WTC11 (cell line): ENCODE measurements around the gene DMP1. TPM values are rescaled to one million over a fixed set of nuclear protein-coding genes. Genes with fewer than 3 reads are reported as not detected.

ENCODE experiments used
- ATAC-seq: fragments of 200-7000 bp; cut with Tn5 transposase; 2 replicates; pipeline ENCODE4 v1.10.0; 2021; ENCODE audit warnings: mild to moderate bottlenecking, moderate library complexity
- CTCF ChIA-PET: fragments of 300-600 bp; sonication (Branson Sonifier 250); formaldehyde crosslinking; loops from one replicate; lab custom pipeline; 2021; ENCODE audit warnings: antibody characterized with exemption; lab: Charles Lee
- POLR2A ChIA-PET: fragments of 350-600 bp; sonication (Branson Sonifier 250); formaldehyde crosslinking; loops from one replicate; lab custom pipeline; 2021; ENCODE audit warnings: antibody characterized with exemption; lab: Charles Lee
- DNase-seq: peaks from one replicate; pipeline ENCODE4 v3.0.0; 2021; ENCODE audit warnings: low spot score
- H3K27ac Mint-ChIP-seq: 2 replicates; pipeline ENCODE4 v1.8.0; 2021; ENCODE audit warnings: mixed read lengths
- H3K27me3 Mint-ChIP-seq: 2 replicates; pipeline ENCODE4 v1.8.0; 2021; ENCODE audit warnings: low read depth, mild to moderate bottlenecking, moderate library complexity, mixed read lengths
- H3K36me3 Mint-ChIP-seq: 2 replicates; pipeline ENCODE4 v1.8.0; 2021; ENCODE audit warnings: mixed read lengths
- H3K4me1 Mint-ChIP-seq: 2 replicates; pipeline ENCODE4 v1.8.0; 2022; ENCODE audit warnings: mixed read lengths
- H3K4me3 Mint-ChIP-seq: 2 replicates; pipeline ENCODE4 v1.8.0; 2021; ENCODE audit warnings: mild to moderate bottlenecking, moderate library complexity, mixed read lengths
- H3K9me3 Mint-ChIP-seq: 2 replicates; pipeline ENCODE4 v1.8.0; 2021; ENCODE audit warnings: mixed read lengths
- ATF1 ChIP-seq: sonication (generic); formaldehyde crosslinking; IDR thresholded peaks from 2 replicates; pipeline ENCODE4 v1.8.1; 2023; ENCODE audit warnings: mild to moderate bottlenecking, moderate library complexity, missing genetic modification reagents
- CBFB ChIP-seq: sonication (generic); formaldehyde crosslinking; IDR thresholded peaks from 2 replicates; pipeline ENCODE4 v1.8.1; 2022; ENCODE audit warnings: mild to moderate bottlenecking, low read depth, missing genetic modification reagents
- E2F1 ChIP-seq: sonication (generic); formaldehyde crosslinking; IDR thresholded peaks from 2 replicates; pipeline ENCODE4 v1.8.0; 2022; ENCODE audit warnings: mild to moderate bottlenecking, missing genetic modification reagents
- ELF4 ChIP-seq: sonication (generic); formaldehyde crosslinking; IDR thresholded peaks from 2 replicates; pipeline ENCODE4 v1.8.1; 2022; ENCODE audit warnings: low read depth, mild to moderate bottlenecking, moderate library complexity, missing genetic modification reagents
- ESRRA ChIP-seq: sonication (generic); formaldehyde crosslinking; IDR thresholded peaks from 2 replicates; pipeline ENCODE4 v1.8.1; 2022; ENCODE audit warnings: mild to moderate bottlenecking, missing genetic modification reagents, borderline replicate concordance
- ETV6 ChIP-seq: sonication (generic); formaldehyde crosslinking; IDR thresholded peaks from 2 replicates; pipeline ENCODE4 v1.8.1; 2022; ENCODE audit warnings: mild to moderate bottlenecking, missing genetic modification reagents
- GABPB1 ChIP-seq: sonication (generic); formaldehyde crosslinking; IDR thresholded peaks from 2 replicates; pipeline ENCODE4 v1.8.1; 2023; ENCODE audit warnings: mild to moderate bottlenecking, missing genetic modification reagents
- HMGA2 ChIP-seq: fragments of 250-450 bp; sonication (Bioruptor Pico); IDR thresholded peaks from 2 replicates; pipeline ENCODE4 v1.4.0; 2021; ENCODE audit warnings: mild to moderate bottlenecking, moderate library complexity
- HMGXB4 ChIP-seq: sonication (generic); formaldehyde crosslinking; IDR thresholded peaks from 2 replicates; pipeline ENCODE4 v1.8.1; 2023; ENCODE audit warnings: mild to moderate bottlenecking, moderate library complexity, missing genetic modification reagents
- JAZF1 ChIP-seq: fragments of 250-450 bp; sonication (Bioruptor Pico); IDR thresholded peaks from 2 replicates; pipeline ENCODE4 v1.9.0; 2021; ENCODE audit warnings: moderate library complexity, mild to moderate bottlenecking, inconsistent platforms
- KAT7 ChIP-seq: sonication (generic); formaldehyde crosslinking; IDR thresholded peaks from 2 replicates; pipeline ENCODE4 v1.8.1; 2023; ENCODE audit warnings: missing genetic modification reagents, mild to moderate bottlenecking, borderline replicate concordance
- MXD4 ChIP-seq: fragments of 250-450 bp; sonication (Bioruptor Pico); IDR thresholded peaks from 2 replicates; pipeline ENCODE4 v1.8.0; 2021; ENCODE audit warnings: mild to moderate bottlenecking, moderate library complexity, borderline replicate concordance
- MYBL2 ChIP-seq: sonication (generic); formaldehyde crosslinking; IDR thresholded peaks from 2 replicates; pipeline ENCODE4 v1.8.1; 2023; ENCODE audit warnings: mild to moderate bottlenecking, moderate library complexity, missing genetic modification reagents
- NFATC4 ChIP-seq: fragments of 250-450 bp; sonication (Bioruptor Pico); IDR thresholded peaks from 2 replicates; pipeline ENCODE4 v1.9.0; 2021; ENCODE audit warnings: mild to moderate bottlenecking
- OVOL2 ChIP-seq: fragments of 250-450 bp; sonication (Bioruptor Pico); IDR thresholded peaks from 2 replicates; pipeline ENCODE4 v1.9.0; 2021; ENCODE audit warnings: mild to moderate bottlenecking, borderline replicate concordance
- SP1 ChIP-seq: sonication (generic); formaldehyde crosslinking; conservative IDR thresholded peaks from 2 replicates; pipeline ENCODE4 v1.8.1; 2022; ENCODE audit warnings: missing genetic modification reagents
- TEAD1 ChIP-seq: sonication (generic); formaldehyde crosslinking; IDR thresholded peaks from 2 replicates; pipeline ENCODE4 v1.8.0; 2022; ENCODE audit warnings: mild to moderate bottlenecking, missing genetic modification reagents
- ZNF219 ChIP-seq: sonication (generic); formaldehyde crosslinking; IDR thresholded peaks from 2 replicates; pipeline ENCODE4 v1.8.0; 2023; ENCODE audit warnings: missing genetic modification reagents, mild to moderate bottlenecking, borderline replicate concordance
- ZNF317 ChIP-seq: sonication (generic); formaldehyde crosslinking; IDR thresholded peaks from 2 replicates; pipeline ENCODE4 v1.8.1; 2023; ENCODE audit warnings: low read depth, mild to moderate bottlenecking, moderate library complexity, missing genetic modification reagents, borderline replicate concordance
- ZNF423 ChIP-seq: fragments of 250-450 bp; sonication (Bioruptor Pico); IDR thresholded peaks from 2 replicates; pipeline ENCODE4 v2.1.2; 2022; ENCODE audit warnings: mild to moderate bottlenecking, moderate library complexity
- total RNA-seq: library from RNA; stranded (reverse); gene quantifications from 3 replicates; pipeline ENCODE4 v1.2.3, GENCODE V29; 2021
- TF ChIP-seq, protein P1 (sequence below): sonication (generic); formaldehyde crosslinking; IDR thresholded peaks from 2 replicates; pipeline ENCODE4 v1.8.0; 2022; ENCODE audit warnings: missing genetic modification reagents
- TF ChIP-seq, protein P2 (sequence below): fragments of 250-450 bp; sonication (Bioruptor Pico); IDR thresholded peaks from 2 replicates; pipeline ENCODE4 v1.9.0; 2021; ENCODE audit warnings: mild to moderate bottlenecking, borderline replicate concordance
- TF ChIP-seq, protein P3 (sequence below): fragments of 250-450 bp; sonication (Bioruptor Pico); IDR thresholded peaks from 2 replicates; pipeline ENCODE4 v1.9.0; 2021; ENCODE audit warnings: mild to moderate bottlenecking

Gene DMP1
- total RNA-seq, 1 experiment from 2014 or later, result 0.11 TPM

DNA sequence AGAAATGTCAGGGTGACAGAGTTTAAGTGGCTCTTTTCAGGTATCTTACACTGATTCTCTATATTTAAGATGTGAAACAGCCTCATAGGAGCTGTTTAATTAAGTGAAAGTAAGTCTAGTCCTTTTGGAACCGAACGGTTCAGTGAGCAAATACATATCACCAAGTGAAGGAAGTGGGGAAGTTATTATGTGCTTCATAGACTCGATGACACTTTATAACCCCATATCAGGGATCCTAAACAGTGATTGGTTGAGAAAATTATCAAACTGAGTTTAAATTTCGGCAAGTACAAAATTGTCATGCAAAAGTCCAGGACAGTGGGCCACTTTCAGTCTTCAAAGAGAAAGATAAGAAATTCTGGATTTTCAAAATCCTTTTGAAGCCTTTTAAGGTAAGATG is 41.9 kb upstream of the DMP1 start, which contains the start of gene DSPP (continued):
- TF ChIP-seq ZNF317 (CRISPR knock-in tag) (no peak), OVOL2 (CRISPR knock-in tag) (no peak), MXD4 (CRISPR knock-in tag) (no peak), TEAD1 (no peak)
- TF ChIP-seq, protein P1, sequence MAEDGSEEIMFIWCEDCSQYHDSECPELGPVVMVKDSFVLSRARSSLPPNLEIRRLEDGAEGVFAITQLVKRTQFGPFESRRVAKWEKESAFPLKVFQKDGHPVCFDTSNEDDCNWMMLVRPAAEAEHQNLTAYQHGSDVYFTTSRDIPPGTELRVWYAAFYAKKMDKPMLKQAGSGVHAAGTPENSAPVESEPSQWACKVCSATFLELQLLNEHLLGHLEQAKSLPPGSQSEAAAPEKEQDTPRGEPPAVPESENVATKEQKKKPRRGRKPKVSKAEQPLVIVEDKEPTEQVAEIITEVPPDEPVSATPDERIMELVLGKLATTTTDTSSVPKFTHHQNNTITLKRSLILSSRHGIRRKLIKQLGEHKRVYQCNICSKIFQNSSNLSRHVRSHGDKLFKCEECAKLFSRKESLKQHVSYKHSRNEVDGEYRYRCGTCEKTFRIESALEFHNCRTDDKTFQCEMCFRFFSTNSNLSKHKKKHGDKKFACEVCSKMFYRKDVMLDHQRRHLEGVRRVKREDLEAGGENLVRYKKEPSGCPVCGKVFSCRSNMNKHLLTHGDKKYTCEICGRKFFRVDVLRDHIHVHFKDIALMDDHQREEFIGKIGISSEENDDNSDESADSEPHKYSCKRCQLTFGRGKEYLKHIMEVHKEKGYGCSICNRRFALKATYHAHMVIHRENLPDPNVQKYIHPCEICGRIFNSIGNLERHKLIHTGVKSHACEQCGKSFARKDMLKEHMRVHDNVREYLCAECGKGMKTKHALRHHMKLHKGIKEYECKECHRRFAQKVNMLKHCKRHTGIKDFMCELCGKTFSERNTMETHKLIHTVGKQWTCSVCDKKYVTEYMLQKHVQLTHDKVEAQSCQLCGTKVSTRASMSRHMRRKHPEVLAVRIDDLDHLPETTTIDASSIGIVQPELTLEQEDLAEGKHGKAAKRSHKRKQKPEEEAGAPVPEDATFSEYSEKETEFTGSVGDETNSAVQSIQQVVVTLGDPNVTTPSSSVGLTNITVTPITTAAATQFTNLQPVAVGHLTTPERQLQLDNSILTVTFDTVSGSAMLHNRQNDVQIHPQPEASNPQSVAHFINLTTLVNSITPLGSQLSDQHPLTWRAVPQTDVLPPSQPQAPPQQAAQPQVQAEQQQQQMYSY, result no peak

GRCh38 chr4:87614292-87614890 is 35.7 kb upstream of the DMP1 start:
- no peaks in the 10 kb centered on the region for H3K4me1 Mint-ChIP-seq
- DNase-seq (no peak), ATAC-seq (no peak)
- CTCF ChIA-PET, result no interaction called here
- no peaks in the 10 kb centered on the region for H3K36me3 Mint-ChIP-seq
- POLR2A ChIA-PET, result no interaction called here
- H3K9me3 Mint-ChIP-seq, result peaks cover 4% of the 10 kb centered on the region
- no peak for TF ChIP-seq MXD4 (CRISPR knock-in tag)
- no peak for TF ChIP-seq KAT7 (CRISPR knock-in tag)
- TF ChIP-seq ATF1 (CRISPR knock-in tag), result no peak
- TF ChIP-seq E2F1 (CRISPR knock-in tag), result no peak
- no peak for TF ChIP-seq ZNF317 (CRISPR knock-in tag)
- TF ChIP-seq SP1 (CRISPR knock-in tag), result no peak
- TF ChIP-seq ZNF219, result no peak
- TF ChIP-seq NFATC4, result no peak
- TF ChIP-seq HMGA2 (CRISPR knock-in tag), result no peak
- no peak for TF ChIP-seq GABPB1 (CRISPR knock-in tag)
- TF ChIP-seq ETV6 (CRISPR knock-in tag), result no peak
- TF ChIP-seq JAZF1 (CRISPR knock-in tag), result no peak
- TF ChIP-seq CBFB (CRISPR knock-in tag), result no peak
- TF ChIP-seq, protein P2, sequence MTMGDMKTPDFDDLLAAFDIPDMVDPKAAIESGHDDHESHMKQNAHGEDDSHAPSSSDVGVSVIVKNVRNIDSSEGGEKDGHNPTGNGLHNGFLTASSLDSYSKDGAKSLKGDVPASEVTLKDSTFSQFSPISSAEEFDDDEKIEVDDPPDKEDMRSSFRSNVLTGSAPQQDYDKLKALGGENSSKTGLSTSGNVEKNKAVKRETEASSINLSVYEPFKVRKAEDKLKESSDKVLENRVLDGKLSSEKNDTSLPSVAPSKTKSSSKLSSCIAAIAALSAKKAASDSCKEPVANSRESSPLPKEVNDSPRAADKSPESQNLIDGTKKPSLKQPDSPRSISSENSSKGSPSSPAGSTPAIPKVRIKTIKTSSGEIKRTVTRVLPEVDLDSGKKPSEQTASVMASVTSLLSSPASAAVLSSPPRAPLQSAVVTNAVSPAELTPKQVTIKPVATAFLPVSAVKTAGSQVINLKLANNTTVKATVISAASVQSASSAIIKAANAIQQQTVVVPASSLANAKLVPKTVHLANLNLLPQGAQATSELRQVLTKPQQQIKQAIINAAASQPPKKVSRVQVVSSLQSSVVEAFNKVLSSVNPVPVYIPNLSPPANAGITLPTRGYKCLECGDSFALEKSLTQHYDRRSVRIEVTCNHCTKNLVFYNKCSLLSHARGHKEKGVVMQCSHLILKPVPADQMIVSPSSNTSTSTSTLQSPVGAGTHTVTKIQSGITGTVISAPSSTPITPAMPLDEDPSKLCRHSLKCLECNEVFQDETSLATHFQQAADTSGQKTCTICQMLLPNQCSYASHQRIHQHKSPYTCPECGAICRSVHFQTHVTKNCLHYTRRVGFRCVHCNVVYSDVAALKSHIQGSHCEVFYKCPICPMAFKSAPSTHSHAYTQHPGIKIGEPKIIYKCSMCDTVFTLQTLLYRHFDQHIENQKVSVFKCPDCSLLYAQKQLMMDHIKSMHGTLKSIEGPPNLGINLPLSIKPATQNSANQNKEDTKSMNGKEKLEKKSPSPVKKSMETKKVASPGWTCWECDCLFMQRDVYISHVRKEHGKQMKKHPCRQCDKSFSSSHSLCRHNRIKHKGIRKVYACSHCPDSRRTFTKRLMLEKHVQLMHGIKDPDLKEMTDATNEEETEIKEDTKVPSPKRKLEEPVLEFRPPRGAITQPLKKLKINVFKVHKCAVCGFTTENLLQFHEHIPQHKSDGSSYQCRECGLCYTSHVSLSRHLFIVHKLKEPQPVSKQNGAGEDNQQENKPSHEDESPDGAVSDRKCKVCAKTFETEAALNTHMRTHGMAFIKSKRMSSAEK (CRISPR knock-in tag), result no peak
- no peak for TF ChIP-seq ELF4 (CRISPR knock-in tag)
- no peak for TF ChIP-seq HMGXB4 (CRISPR knock-in tag)
- TF ChIP-seq ESRRA, result no peak
- TF ChIP-seq MYBL2, result no peak
- TF ChIP-seq ZNF423 (CRISPR knock-in tag), result no peak
- TF ChIP-seq, protein P3, sequence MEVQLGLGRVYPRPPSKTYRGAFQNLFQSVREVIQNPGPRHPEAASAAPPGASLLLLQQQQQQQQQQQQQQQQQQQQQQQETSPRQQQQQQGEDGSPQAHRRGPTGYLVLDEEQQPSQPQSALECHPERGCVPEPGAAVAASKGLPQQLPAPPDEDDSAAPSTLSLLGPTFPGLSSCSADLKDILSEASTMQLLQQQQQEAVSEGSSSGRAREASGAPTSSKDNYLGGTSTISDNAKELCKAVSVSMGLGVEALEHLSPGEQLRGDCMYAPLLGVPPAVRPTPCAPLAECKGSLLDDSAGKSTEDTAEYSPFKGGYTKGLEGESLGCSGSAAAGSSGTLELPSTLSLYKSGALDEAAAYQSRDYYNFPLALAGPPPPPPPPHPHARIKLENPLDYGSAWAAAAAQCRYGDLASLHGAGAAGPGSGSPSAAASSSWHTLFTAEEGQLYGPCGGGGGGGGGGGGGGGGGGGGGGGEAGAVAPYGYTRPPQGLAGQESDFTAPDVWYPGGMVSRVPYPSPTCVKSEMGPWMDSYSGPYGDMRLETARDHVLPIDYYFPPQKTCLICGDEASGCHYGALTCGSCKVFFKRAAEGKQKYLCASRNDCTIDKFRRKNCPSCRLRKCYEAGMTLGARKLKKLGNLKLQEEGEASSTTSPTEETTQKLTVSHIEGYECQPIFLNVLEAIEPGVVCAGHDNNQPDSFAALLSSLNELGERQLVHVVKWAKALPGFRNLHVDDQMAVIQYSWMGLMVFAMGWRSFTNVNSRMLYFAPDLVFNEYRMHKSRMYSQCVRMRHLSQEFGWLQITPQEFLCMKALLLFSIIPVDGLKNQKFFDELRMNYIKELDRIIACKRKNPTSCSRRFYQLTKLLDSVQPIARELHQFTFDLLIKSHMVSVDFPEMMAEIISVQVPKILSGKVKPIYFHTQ, result no peak
- H3K4me3 Mint-ChIP-seq, result no peak overlapping the region
- no peaks in the 10 kb centered on the region; the same call in 1 of the 2 replicates for H3K27me3 Mint-ChIP-seq
- H3K27ac Mint-ChIP-seq, result no peak overlapping the region
